H54 (cell line): Measurements from ENCODE around the gene ZNF592.

ENCODE experiments used
- DNase-seq: peaks from one replicate; pipeline ENCODE4 v3.0.0; 2011; ENCODE audit warnings: low spot score, mixed read lengths; ENCODE audit not compliant: insufficient read length
- FAIRE-seq: peaks from 3 replicates; lab custom pipeline; 2011; peaks lifted over from hg19 to GRCh38; lab: Jason Lieb, UNC
- POLR2A ChIP-seq: IDR thresholded peaks from 2 replicates; pipeline ENCODE4 v1.6.1; 2011; ENCODE audit warnings: low read depth, mild to moderate bottlenecking, low read length

ZNF592 gene

GRCh38 chr15:84748274-84749110 lies at the start of gene ZNF592:
Gene ZNF592, plus strand, starts transcription at chr15:84748592. Its CDS starts 34,084 bp downstream, at chr15:84782676.
- peak; percentile 71 for TF ChIP-seq POLR2A
- DNase-seq (peak; percentile 69), FAIRE-seq (no peak)

GRCh38 chr15:84699538-84700191 lies 48.7 kb upstream of the ZNF592 start:
- no peak for TF ChIP-seq POLR2A
- FAIRE-seq = no peak
- no peak for DNase-seq

- DNase-seq = no peak
- no peak for TF ChIP-seq POLR2A
- FAIRE-seq = no peak
These were observed 45.4 kb upstream of the ZNF592 start for GRCh38 chr15:84702961-84703482.

GRCh38 chr15:84703808-84704207 lies 44.6 kb upstream of the ZNF592 start:
- no peak for TF ChIP-seq POLR2A
- FAIRE-seq (no peak), DNase-seq (no peak)

- TF ChIP-seq POLR2A = no peak
- FAIRE-seq (no peak), DNase-seq (no peak)
These were observed 34.0 kb upstream of the ZNF592 start for GRCh38 chr15:84714372-84714771.

GRCh38 chr15:84714821-84715220 lies 33.6 kb upstream of the ZNF592 start:
- FAIRE-seq (no peak), DNase-seq (no peak)
- no peak for TF ChIP-seq POLR2A

- no peak for DNase-seq
- no peak for FAIRE-seq
- no peak for TF ChIP-seq POLR2A
These were observed 32.9 kb upstream of the ZNF592 start for GRCh38 chr15:84715441-84716035.

- TF ChIP-seq POLR2A = peak; percentile 88
- no peak for FAIRE-seq
- DNase-seq = peak; percentile 82
These were observed 32.2 kb upstream of the ZNF592 start, which contains the start of gene SEC11A for GRCh38 chr15:84716036-84716732. Gene SEC11A, minus strand, starts transcription at chr15:84716139. Its CDS starts 64 bp downstream, at chr15:84716075.

GRCh38 chr15:84721371-84721770 lies 27.0 kb upstream of the ZNF592 start:
- TF ChIP-seq POLR2A = no peak
- FAIRE-seq (no peak), DNase-seq (no peak)

- no peak for TF ChIP-seq POLR2A
- DNase-seq = no peak
- no peak for FAIRE-seq
These were observed 25.8 kb upstream of the ZNF592 start for GRCh38 chr15:84722628-84723027.

GRCh38 chr15:84725001-84725491 lies 23.3 kb upstream of the ZNF592 start:
- FAIRE-seq (no peak), DNase-seq (no peak)
- no peak for TF ChIP-seq POLR2A

- DNase-seq (no peak), FAIRE-seq (no peak)
- TF ChIP-seq POLR2A = no peak
These were observed 21.0 kb upstream of the ZNF592 start for GRCh38 chr15:84727429-84727828.

GRCh38 chr15:84731774-84732173 lies 16.6 kb upstream of the ZNF592 start:
- no peak for TF ChIP-seq POLR2A
- FAIRE-seq (no peak), DNase-seq (no peak)
